Measurements from ENCODE around the gene SARM1.
A peak's percentile ranks its signal among the peaks of the same experiment; 100 is the strongest.
"Not testable (repeated sequence)": the region's sequence is repeated elsewhere in the genome, so short reads cannot be mapped to it uniquely, and the experiment has no call there.

Gene SARM1

GRCh38 chr17:28371245-28372202 lies at the start of gene SARM1:
SARM1 (plus strand) TSS chr17:28371694; CDS start chr17:28372033, 339 bp downstream.
- peak; percentile 71 to 79 for DNase-seq (ENCODE audit: low read depth in 1 of 2, low spot score in 1 of 2)

- no peak for DNase-seq (ENCODE audit: low read depth in 1 of 2, low spot score in 1 of 2)
Observed at GRCh38 chr17:28324267-28324745, 47.2 kb upstream of the SARM1 start.

- no peak for DNase-seq (ENCODE audit: low read depth in 1 of 2, low spot score in 1 of 2)
Observed at GRCh38 chr17:28324781-28325180, 46.7 kb upstream of the SARM1 start.

GRCh38 chr17:28325211-28325610 lies 46.3 kb upstream of the SARM1 start:
- no peak for DNase-seq (ENCODE audit: low read depth in 1 of 2, low spot score in 1 of 2)

GRCh38 chr17:28326114-28326513 lies 45.4 kb upstream of the SARM1 start:
- no peak for DNase-seq (ENCODE audit: low read depth in 1 of 2, low spot score in 1 of 2)

GRCh38 chr17:28327031-28327607 lies 44.4 kb upstream of the SARM1 start:
- peak in 1 of 2 donors; percentile 17 for DNase-seq (ENCODE audit: low read depth in 1 of 2, low spot score in 1 of 2)

- no peak for DNase-seq (ENCODE audit: low read depth in 1 of 2, low spot score in 1 of 2)
Observed at GRCh38 chr17:28327709-28328108, 43.8 kb upstream of the SARM1 start.

GRCh38 chr17:28328325-28328724 lies 43.2 kb upstream of the SARM1 start:
- no peak for DNase-seq (ENCODE audit: low read depth in 1 of 2, low spot score in 1 of 2)

- no peak for DNase-seq (ENCODE audit: low read depth in 1 of 2, low spot score in 1 of 2)
Observed at GRCh38 chr17:28330671-28331070, 40.8 kb upstream of the SARM1 start.

- no peak for DNase-seq (ENCODE audit: low read depth in 1 of 2, low spot score in 1 of 2)
Observed at GRCh38 chr17:28331891-28332420, 39.5 kb upstream of the SARM1 start.

- DNase-seq (ENCODE audit: low read depth in 1 of 2, low spot score in 1 of 2): no peak
Observed at GRCh38 chr17:28333083-28333746, 38.3 kb upstream of the SARM1 start.

- DNase-seq (ENCODE audit: low read depth in 1 of 2, low spot score in 1 of 2): no peak
Observed at GRCh38 chr17:28334171-28334570, 37.3 kb upstream of the SARM1 start.

- no peak for DNase-seq (ENCODE audit: low read depth in 1 of 2, low spot score in 1 of 2)
Observed at GRCh38 chr17:28334666-28335200, 36.8 kb upstream of the SARM1 start.

- peak; percentile 87 to 99 for DNase-seq (ENCODE audit: low read depth in 1 of 2, low spot score in 1 of 2)
Observed at GRCh38 chr17:28335201-28335958, 36.1 kb upstream of the SARM1 start, which contains the start of the genes IFT20 and TNFAIP1. IFT20 (minus strand) TSS chr17:28335472; CDS start chr17:28331985, 3,487 bp downstream. TNFAIP1 (plus strand) TSS chr17:28335761; CDS start chr17:28339522, 3,761 bp downstream.

GRCh38 chr17:28335959-28336871 lies 35.3 kb upstream of the SARM1 start:
- peak in 1 of 2 donors; percentile 13 for DNase-seq (ENCODE audit: low read depth in 1 of 2, low spot score in 1 of 2)

- DNase-seq (ENCODE audit: low read depth in 1 of 2, low spot score in 1 of 2): no peak
Observed at GRCh38 chr17:28338056-28338768, 33.3 kb upstream of the SARM1 start.

- DNase-seq (ENCODE audit: low read depth in 1 of 2, low spot score in 1 of 2): not testable (repeated sequence)
Observed at GRCh38 chr17:28338769-28339212, 32.7 kb upstream of the SARM1 start.

GRCh38 chr17:28339431-28339830 lies 32.1 kb upstream of the SARM1 start:
- DNase-seq (ENCODE audit: low read depth in 1 of 2, low spot score in 1 of 2): no peak

All from activated CD4-positive, alpha-beta T cell treated with anti-CD3 and anti-CD28 coated beads, Interleukin-2, amount 50 U/mL, for 24 hours (primary cell).